Neural progenitor cell (in vitro differentiated cells): ENCODE measurements around the gene ABHD17B. TPM values are rescaled to one million over a fixed set of nuclear protein-coding genes. Genes with fewer than 3 reads are reported as not detected.

Experiments used
- DNase-seq: peaks from one replicate; pipeline ENCODE4 v3.0.0-alpha.2; 2016; ENCODE audit warnings: low spot score
- H2AFZ ChIP-seq: fragments of 200-600 bp; sonication (generic); replicated peaks from 2 replicates; pipeline ENCODE4 v1.6.1; 2016; ENCODE audit warnings: antibody characterized with exemption
- H3F3A ChIP-seq: fragments of 200-600 bp; sonication (generic); 2 replicates; pipeline ENCODE4 v1.6.1; 2016; ENCODE audit warnings: antibody characterized with exemption, low read depth
- H3K27ac ChIP-seq: fragments of 200-600 bp; sonication (generic); 2 replicates; pipeline ENCODE4 v1.5.1; 2016; ENCODE audit warnings: mild to moderate bottlenecking
- H3K27me3 ChIP-seq: fragments of 200-600 bp; sonication (generic); 2 replicates; pipeline ENCODE4 v1.6.1; 2016; ENCODE audit warnings: mild to moderate bottlenecking, moderate library complexity
- H3K36me3 ChIP-seq: fragments of 200-600 bp; sonication (generic); 2 replicates; pipeline ENCODE4 v1.5.1; 2016
- H3K4me1 ChIP-seq: fragments of 200-600 bp; sonication (generic); 2 replicates; pipeline ENCODE4 v1.6.1; 2016; ENCODE audit warnings: mixed run types
- H3K4me2 ChIP-seq: fragments of 200-600 bp; sonication (generic); 2 replicates; pipeline ENCODE4 v1.6.1; 2016
- H3K4me3 ChIP-seq: fragments of 200-600 bp; sonication (generic); 2 replicates; pipeline ENCODE4 v1.5.1; 2016
- H3K79me2 ChIP-seq: fragments of 200-600 bp; sonication (generic); 2 replicates; pipeline ENCODE4 v1.6.1; 2016; ENCODE audit warnings: low read depth
- H3K9ac ChIP-seq: fragments of 200-600 bp; sonication (generic); 2 replicates; pipeline ENCODE4 v1.6.1; 2016
- H3K9me3 ChIP-seq: fragments of 200-600 bp; sonication (generic); 2 replicates; pipeline ENCODE4 v1.5.1; 2016; ENCODE audit warnings: low read depth
- H4K20me1 ChIP-seq: fragments of 200-600 bp; sonication (generic); 2 replicates; pipeline ENCODE4 v1.6.1; 2016; ENCODE audit warnings: low read depth
- H3K27ac Mint-ChIP-seq: 3 replicates; pipeline ENCODE4 v1.8.0; 2021; ENCODE audit warnings: mixed read lengths
- H3K27me3 Mint-ChIP-seq: 2 replicates; pipeline ENCODE4 v1.8.0; 2022; ENCODE audit warnings: low read depth, mild to moderate bottlenecking, inconsistent platforms, moderate library complexity, mixed read lengths; ENCODE audit not compliant: insufficient read depth
- H3K36me3 Mint-ChIP-seq: 3 replicates; pipeline ENCODE4 v1.8.0; 2021; ENCODE audit warnings: mixed read lengths
- H3K4me1 Mint-ChIP-seq: 3 replicates; pipeline ENCODE4 v1.8.0; 2021; ENCODE audit warnings: mixed read lengths
- H3K4me3 Mint-ChIP-seq: 3 replicates; pipeline ENCODE4 v1.8.0; 2021; ENCODE audit warnings: mild to moderate bottlenecking, moderate library complexity, mixed read lengths
- H3K9me3 Mint-ChIP-seq: 3 replicates; pipeline ENCODE4 v1.8.0; 2020; ENCODE audit warnings: mixed read lengths
- EZH2 ChIP-seq: fragments of 200-600 bp; sonication (generic); IDR thresholded peaks from 2 replicates; pipeline ENCODE4 v1.6.1; 2017; ENCODE audit warnings: antibody characterized with exemption, mild to moderate bottlenecking, moderate library complexity
- EZH2phosphoT487 ChIP-seq: fragments of 200-600 bp; sonication (generic); IDR thresholded peaks from 2 replicates; pipeline ENCODE4 v1.6.1; 2017; ENCODE audit warnings: antibody characterized with exemption
- total RNA-seq: library from RNA; depleted of rRNA; stranded (reverse); fragments of >200 nt; gene quantifications from 2 replicates; pipeline ENCODE4 v1.2.3, GENCODE V29; 2015; ENCODE audit warnings: low replicate concordance
- TF ChIP-seq, protein P1 (sequence below): fragments of 200-600 bp; sonication (generic); IDR thresholded peaks from 2 replicates; pipeline ENCODE4 v1.5.1; 2017; ENCODE audit warnings: antibody characterized with exemption, mild to moderate bottlenecking

Gene ABHD17B
- total RNA-seq, 1 donor from 2014 or later, result 96.6 TPM

DNA sequence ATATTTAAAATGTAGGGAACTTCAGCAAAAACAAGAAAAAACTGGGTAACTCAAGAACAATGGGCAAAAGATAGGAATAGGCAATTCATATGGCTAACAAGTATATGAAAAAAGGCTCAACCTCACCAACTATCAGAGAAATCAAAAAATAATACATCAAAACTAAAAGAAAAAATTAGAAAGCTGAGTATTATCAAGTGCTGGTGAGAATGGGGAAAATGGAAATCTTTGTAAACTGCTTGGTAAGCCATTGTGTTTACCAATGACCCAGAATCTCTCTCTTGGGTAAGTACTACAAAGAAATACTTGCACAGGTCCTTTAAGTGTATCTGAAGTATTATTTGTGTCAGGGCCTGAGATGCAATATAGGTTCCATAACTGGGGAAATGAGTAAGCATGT lies 27.0 kb downstream of the ABHD17B start:
- H4K20me1 ChIP-seq, result peaks cover 15% of the 10 kb centered on the region
- no peak overlapping the region for H3K27ac ChIP-seq
- no peak overlapping the region for H2AFZ ChIP-seq
- H3K36me3 ChIP-seq, result peaks cover 20% of the 10 kb centered on the region
- no peaks in the 10 kb centered on the region for H3K4me1 ChIP-seq
- no peak overlapping the region for H3K9ac ChIP-seq
- Mint-ChIP-seq H3K27me3 (no peaks in the 10 kb centered on the region), H3K4me3 (no peak overlapping the region), H3K36me3 (peaks cover 62% of the 10 kb centered on the region), H3K4me1 (no peaks in the 10 kb centered on the region), H3K27ac (no peak overlapping the region), H3K9me3 (peaks cover 73% of the 10 kb centered on the region)
- peaks cover 100% of the 10 kb centered on the region for H3K79me2 ChIP-seq
- H3F3A ChIP-seq, result no peaks in the 10 kb centered on the region
- no peaks in the 10 kb centered on the region for H3K27me3 ChIP-seq
- no peak for TF ChIP-seq EZH2
- TF ChIP-seq, protein P1, sequence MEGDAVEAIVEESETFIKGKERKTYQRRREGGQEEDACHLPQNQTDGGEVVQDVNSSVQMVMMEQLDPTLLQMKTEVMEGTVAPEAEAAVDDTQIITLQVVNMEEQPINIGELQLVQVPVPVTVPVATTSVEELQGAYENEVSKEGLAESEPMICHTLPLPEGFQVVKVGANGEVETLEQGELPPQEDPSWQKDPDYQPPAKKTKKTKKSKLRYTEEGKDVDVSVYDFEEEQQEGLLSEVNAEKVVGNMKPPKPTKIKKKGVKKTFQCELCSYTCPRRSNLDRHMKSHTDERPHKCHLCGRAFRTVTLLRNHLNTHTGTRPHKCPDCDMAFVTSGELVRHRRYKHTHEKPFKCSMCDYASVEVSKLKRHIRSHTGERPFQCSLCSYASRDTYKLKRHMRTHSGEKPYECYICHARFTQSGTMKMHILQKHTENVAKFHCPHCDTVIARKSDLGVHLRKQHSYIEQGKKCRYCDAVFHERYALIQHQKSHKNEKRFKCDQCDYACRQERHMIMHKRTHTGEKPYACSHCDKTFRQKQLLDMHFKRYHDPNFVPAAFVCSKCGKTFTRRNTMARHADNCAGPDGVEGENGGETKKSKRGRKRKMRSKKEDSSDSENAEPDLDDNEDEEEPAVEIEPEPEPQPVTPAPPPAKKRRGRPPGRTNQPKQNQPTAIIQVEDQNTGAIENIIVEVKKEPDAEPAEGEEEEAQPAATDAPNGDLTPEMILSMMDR, result no peak
- TF ChIP-seq EZH2phosphoT487, result no peak
- no peak for DNase-seq
- H3K4me2 ChIP-seq, result no peak overlapping the region
- no peak overlapping the region for H3K4me3 ChIP-seq
- peaks cover 18% of the 10 kb centered on the region for H3K9me3 ChIP-seq

DNA sequence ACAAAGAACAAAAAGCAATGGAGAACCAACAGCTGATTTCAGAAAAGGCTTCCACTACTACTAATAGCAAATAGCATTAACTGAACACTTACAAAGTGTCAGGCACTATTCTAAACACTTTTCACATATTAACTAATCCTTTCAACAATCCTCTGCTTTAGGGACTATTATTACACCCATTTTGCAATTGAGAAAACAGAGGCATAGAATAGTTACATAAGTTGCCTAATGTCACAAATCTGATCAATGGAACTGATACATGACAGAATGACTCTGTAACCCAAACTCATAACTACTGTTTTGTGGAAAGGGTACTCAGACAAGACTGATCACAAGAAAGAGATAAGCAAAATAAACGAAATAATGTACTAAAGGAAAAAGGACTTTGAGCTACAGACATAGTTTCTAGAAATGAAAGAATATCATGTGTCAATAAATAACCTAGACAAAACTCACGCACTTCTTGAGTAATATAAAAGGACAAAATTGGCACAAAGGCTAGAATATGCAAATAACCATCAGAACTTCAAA lies 31.3 kb downstream of the ABHD17B start:
- no peak overlapping the region for H3K9ac ChIP-seq
- DNase-seq, result no peak
- H3K79me2 ChIP-seq, result peaks cover 100% of the 10 kb centered on the region
- H3F3A ChIP-seq, result peaks cover 4% of the 10 kb centered on the region
- H4K20me1 ChIP-seq, result peaks cover 27% of the 10 kb centered on the region
- no peak overlapping the region for H3K27ac ChIP-seq
- TF ChIP-seq EZH2 (no peak), EZH2phosphoT487 (no peak)
- Mint-ChIP-seq H3K36me3 (peaks cover 57% of the 10 kb centered on the region), H3K4me1 (no peaks in the 10 kb centered on the region), H3K4me3 (no peak overlapping the region), H3K27ac (no peak overlapping the region), H3K9me3 (peaks cover 76% of the 10 kb centered on the region), H3K27me3 (peaks cover 2% of the 10 kb centered on the region)
- peaks cover 12% of the 10 kb centered on the region for H3K36me3 ChIP-seq
- H3K9me3 ChIP-seq, result peaks cover 21% of the 10 kb centered on the region
- H2AFZ ChIP-seq, result no peak overlapping the region
- H3K27me3 ChIP-seq, result no peaks in the 10 kb centered on the region
- H3K4me2 ChIP-seq, result no peak overlapping the region
- H3K4me3 ChIP-seq, result no peak overlapping the region
- H3K4me1 ChIP-seq, result no peaks in the 10 kb centered on the region

DNA sequence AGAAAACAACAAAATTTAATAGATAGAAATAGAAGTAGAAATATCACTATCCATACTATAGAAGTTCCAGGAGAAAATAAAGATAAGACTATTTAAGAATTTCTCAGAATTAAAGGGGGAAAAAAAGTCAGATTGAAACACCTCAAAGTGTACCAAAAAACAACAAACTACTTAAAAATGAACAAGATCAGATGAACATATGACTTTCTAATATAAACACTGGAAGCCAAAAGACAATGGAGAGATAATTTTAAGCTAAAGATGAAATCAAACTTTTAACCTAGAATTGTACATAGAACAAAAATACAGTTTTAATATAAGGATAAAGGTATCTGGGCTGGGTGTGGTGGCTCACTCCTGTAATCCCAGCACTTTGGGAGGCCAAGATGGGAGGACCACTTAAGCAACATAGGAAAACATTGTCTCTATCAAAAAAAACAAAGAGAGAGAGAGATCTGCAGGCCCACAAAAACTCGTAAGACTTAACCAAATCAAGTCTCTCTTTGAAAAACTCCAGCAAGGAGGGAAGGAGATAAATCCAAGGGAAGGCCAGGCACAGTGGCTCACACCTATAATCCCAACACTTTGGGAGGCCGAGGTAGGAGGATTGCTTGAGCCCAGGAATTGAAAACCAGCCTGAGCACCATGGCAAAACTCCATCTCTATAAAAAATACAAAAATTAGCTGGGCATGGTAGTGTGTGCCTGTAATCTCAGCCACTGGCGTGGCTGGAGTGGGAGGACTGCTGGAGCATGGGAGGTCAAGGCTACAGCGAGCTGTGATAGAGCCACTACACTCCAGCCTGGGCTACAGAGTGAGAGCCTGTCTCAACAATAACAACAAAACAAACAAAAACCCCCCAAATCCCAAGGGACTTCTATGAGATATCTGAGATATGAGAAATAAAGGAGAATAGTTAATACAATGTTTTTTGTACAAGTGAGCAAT lies 32.4 kb downstream of the ABHD17B start:
- Histone ChIP-seq H2AFZ (no peak overlapping the region), H3K36me3 (peaks cover 14% of the 10 kb centered on the region), H3K4me1 (no peaks in the 10 kb centered on the region), H3K27ac (no peak overlapping the region), H3K9ac (no peak overlapping the region), H3K27me3 (no peaks in the 10 kb centered on the region), H3K4me2 (no peak overlapping the region), H3K4me3 (no peak overlapping the region), H4K20me1 (peaks cover 37% of the 10 kb centered on the region), H3F3A (peaks cover 4% of the 10 kb centered on the region), H3K9me3 (peaks cover 14% of the 10 kb centered on the region), H3K79me2 (peaks cover 100% of the 10 kb centered on the region)
- TF ChIP-seq EZH2, result no peak
- TF ChIP-seq, protein P1, result no peak
- no peak for TF ChIP-seq EZH2phosphoT487
- H3K4me3 Mint-ChIP-seq, result no peak overlapping the region
- peaks cover 65% of the 10 kb centered on the region for H3K9me3 Mint-ChIP-seq
- no peak for DNase-seq
- peaks cover 53% of the 10 kb centered on the region for H3K36me3 Mint-ChIP-seq
- H3K27ac Mint-ChIP-seq, result no peak overlapping the region
- H3K27me3 Mint-ChIP-seq, result peaks cover 2% of the 10 kb centered on the region
- no peaks in the 10 kb centered on the region for H3K4me1 Mint-ChIP-seq

DNA sequence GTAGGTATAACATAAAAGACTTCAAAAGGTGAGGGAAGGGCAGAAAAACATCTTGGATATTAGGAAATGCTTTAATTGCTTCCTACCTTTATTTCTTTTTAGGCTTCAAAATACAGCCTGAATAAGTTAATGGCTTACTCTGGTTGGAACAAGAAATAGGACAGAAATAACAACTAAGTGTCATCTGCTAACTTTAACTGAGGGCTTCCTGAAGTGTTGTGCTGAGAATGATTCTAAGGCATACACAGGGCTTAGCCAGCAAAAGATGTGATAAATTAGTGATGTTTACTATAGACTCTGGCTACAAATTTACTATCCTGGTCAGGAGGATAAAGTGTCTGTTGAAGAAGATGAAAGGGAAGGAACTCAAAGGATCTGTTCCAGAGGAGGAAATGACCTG lies 34.2 kb downstream of the ABHD17B start:
- Histone ChIP-seq H3K4me1 (no peaks in the 10 kb centered on the region), H3K9me3 (peaks cover 11% of the 10 kb centered on the region), H3F3A (peaks cover 9% of the 10 kb centered on the region), H2AFZ (no peak overlapping the region), H3K9ac (no peak overlapping the region), H3K27me3 (no peaks in the 10 kb centered on the region), H3K36me3 (peaks cover 20% of the 10 kb centered on the region), H3K4me2 (no peak overlapping the region), H3K4me3 (no peak overlapping the region), H4K20me1 (peaks cover 43% of the 10 kb centered on the region), H3K79me2 (peaks cover 100% of the 10 kb centered on the region), H3K27ac (no peak overlapping the region)
- TF ChIP-seq, protein P1, result no peak
- TF ChIP-seq EZH2phosphoT487, result no peak
- no peak for TF ChIP-seq EZH2
- Mint-ChIP-seq H3K4me3 (no peak overlapping the region), H3K27me3 (peaks cover 2% of the 10 kb centered on the region), H3K27ac (no peak overlapping the region), H3K9me3 (peaks cover 47% of the 10 kb centered on the region), H3K4me1 (no peaks in the 10 kb centered on the region), H3K36me3 (peaks cover 47% of the 10 kb centered on the region)
- DNase-seq, result no peak
